HG03378 (cell line): ENCODE measurements around the gene HMX3.

Experiments used
- ATAC-seq: cut with Tn5 transposase; IDR thresholded peaks from one replicate; pipeline ENCODE4 v1.9.1; 2021; ENCODE audit warnings: mild to moderate bottlenecking, moderate library complexity; ENCODE audit not compliant: unreplicated experiment

Gene HMX3

GRCh38 chr10:123147635-123148413 lies 12.1 kb downstream of the HMX3 start, which contains the start of gene HMX2:
TSS of gene HMX2 (plus strand) at chr10:123148136. CDS start at chr10:123148379, 243 bp downstream.
- ATAC-seq, result no peak

GRCh38 chr10:123148414-123149161 lies 12.8 kb downstream of the HMX3 start:
- no peak for ATAC-seq

GRCh38 chr10:123149162-123149567 lies 13.4 kb downstream of the HMX3 start:
- ATAC-seq, result no peak

DNA sequence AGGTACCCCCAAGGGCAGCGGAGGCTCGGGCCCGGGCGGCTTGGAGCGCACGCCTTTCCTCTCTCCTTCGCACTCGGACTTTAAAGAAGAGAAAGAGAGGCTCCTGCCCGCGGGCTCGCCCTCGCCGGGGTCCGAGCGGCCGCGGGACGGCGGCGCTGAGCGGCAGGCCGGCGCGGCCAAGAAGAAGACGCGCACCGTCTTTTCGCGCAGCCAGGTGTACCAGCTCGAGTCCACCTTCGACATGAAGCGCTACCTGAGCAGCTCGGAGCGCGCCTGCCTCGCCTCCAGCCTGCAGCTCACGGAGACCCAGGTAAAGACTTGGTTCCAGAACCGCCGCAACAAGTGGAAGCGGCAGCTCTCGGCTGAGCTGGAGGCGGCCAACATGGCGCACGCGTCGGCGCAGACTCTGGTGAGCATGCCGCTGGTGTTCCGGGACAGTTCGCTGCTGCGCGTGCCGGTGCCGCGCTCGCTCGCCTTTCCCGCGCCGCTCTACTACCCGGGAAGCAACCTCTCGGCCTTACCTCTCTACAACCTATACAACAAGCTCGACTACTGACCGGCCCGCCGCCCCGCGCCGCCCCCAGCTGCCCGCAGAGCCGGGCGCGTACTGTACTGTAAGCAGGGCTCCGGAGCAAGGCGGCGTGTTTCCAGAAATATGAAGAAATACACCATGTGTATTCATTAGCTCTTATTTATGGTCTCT lies 13.9 kb downstream of the HMX3 start:
- ATAC-seq, result no peak

- ATAC-seq, result no peak
These were observed 14.7 kb downstream of the HMX3 start for GRCh38 chr10:123150271-123150985.

GRCh38 chr10:123150986-123151736 lies 15.4 kb downstream of the HMX3 start:
- no peak for ATAC-seq

- ATAC-seq, result no peak
These were observed 16.0 kb downstream of the HMX3 start for GRCh38 chr10:123151737-123152135.

- ATAC-seq, result no peak
These were observed 17.8 kb downstream of the HMX3 start for GRCh38 chr10:123153486-123154091.

DNA sequence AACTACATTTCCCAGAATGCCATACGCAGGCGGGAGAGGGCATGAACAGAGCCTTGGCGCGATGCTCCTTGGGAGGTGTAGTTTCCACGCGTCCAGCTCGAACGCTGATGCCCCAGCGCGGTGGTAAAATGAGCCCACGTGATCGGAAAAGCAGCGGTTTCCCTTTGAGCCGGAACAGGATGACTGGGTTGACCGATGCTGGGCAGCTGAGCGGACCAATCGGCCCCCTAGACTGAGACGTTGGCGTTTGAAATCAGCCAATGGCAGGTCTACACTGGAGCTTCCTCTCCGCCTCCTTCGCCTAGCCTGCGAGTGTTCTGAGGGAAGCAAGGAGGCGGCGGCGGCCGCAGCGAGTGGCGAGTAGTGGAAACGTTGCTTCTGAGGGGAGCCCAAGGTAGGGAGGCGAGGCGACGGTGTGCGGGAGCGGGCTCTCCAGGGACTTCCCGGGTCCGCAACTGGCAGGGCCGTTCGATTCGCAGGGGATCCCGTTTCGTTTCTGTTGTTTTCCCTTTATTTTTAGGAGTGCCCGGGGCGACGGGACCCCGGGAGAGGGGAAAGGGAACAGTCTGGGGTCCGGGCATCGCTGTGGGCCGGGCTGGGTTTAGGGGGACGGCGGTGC lies 18.4 kb downstream of the HMX3 start, which contains the start of gene BUB3:
Gene BUB3, plus strand, starts transcription at position 311 of the 619 bp plus-strand sequence. CDS start 516 bp downstream, outside the sequence.
- peak; percentile 87 for ATAC-seq

- ATAC-seq, result peak; percentile 26
These were observed 19.1 kb downstream of the HMX3 start for GRCh38 chr10:123154711-123155505.

DNA sequence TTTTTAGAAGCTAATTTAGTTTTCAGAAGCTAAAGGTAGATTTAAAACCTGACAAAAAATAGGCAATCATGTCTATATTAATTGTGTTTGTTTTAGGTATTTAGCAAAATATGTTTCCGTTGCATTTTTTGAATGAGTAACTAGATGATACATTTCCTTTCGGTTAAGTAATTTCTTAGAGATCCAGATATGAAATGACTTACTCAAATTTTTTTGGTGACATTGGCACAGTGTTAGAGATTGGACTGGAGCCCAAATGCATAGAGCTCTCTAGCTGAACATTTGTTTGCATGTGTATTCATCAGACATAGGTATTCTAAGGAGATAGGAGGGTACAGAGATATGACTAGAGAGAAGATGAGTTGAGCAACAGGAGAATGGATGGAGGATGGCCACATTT lies 20.3 kb downstream of the HMX3 start:
- no peak for ATAC-seq

- ATAC-seq, result no peak
These were observed 21.4 kb downstream of the HMX3 start for GRCh38 chr10:123157210-123157609.

DNA sequence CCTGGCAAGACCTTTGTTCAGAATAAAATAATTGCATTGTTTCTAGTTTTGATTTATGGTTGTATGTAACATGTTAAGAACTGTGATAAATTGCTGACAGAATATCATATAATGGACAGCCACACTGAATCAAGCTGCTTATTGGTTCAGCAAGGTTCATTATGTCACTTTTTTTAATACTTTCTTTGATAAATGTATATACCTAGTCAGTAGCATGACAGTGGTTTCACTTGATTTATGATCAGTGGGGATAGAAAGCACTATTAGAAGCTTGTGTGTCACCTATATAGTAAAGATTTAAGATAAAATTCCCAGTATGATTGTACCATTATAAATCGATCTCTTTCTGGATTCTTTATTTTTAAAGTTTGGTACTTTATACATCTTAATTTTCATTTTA lies 22.9 kb downstream of the HMX3 start:
- no peak for ATAC-seq

DNA sequence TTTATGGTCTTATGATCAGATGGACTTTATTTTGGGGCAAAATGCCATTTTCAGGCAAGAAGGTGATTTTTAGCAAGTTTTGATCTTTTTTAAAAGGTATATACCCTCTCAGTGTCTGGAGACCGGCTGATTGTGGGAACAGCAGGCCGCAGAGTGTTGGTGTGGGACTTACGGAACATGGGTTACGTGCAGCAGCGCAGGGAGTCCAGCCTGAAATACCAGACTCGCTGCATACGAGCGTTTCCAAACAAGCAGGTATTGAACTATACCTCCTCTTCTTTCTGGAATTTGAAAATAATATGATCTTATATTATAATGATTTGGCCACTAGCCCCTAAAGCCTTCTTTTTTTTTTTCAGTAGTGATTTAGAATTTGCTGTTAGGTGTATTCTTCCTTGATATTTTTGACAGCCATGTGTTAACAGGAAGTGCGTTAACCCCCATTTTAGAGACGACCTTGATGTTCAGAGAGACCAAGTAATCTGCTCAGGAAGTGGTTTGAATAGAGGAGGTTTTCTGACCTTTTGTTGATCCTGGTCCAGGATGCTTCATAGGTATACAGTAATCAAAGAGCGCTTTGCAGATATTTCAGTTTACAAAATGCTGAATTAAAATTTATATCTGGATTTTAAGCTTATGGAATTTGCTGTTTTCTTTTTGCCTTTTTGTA lies 24.7 kb downstream of the HMX3 start:
- ATAC-seq, result no peak

- no peak for ATAC-seq
These were observed 28.5 kb downstream of the HMX3 start for GRCh38 chr10:123164319-123164718.

DNA sequence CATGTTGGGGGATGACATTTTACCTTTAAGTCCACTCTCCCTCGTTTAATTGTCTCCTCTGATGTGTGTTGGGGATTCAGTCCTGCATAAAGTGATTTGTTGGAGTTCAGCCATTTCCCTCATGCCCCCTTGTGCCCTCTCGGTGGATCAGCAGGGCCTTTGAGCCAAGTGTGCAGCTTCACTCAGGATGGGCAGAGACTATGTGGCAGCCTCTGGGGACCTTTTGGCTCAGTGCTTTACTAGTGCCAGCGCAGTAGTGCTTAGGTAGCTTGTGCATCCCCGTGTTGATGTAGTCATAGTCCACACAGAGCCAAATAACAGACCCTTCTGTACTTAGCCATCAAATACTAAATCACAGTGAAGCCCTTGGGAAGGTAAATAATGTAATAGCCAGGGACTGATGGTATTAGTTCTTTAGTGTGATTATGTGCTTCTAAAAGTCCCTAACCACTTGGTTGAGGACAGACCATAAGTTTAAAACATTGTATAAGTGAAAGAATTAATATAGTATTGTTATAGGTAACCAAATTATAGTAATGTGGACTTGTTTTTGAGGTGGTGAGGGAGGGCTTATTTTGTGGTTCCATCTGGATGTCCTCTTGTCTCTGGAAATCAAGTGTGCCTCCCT lies 29.8 kb downstream of the HMX3 start:
- no peak for ATAC-seq

GRCh38 chr10:123166618-123167017 lies 30.8 kb downstream of the HMX3 start:
- no peak for ATAC-seq
